NOMO-1 (cell line): ENCODE data around the gene RNF113A.
"Not testable (repeated sequence)": the region's sequence is repeated elsewhere in the genome, so short reads cannot be mapped to it uniquely, and the experiment has no call there.

Experiments used
- DNase-seq, 2 experiments: peaks; one replicate each; lab custom pipeline; 2025; ENCODE audit not compliant: unreplicated experiment in 2 of 2; lab: John Stamatoyannopoulos, UW

RNF113A gene

DNA sequence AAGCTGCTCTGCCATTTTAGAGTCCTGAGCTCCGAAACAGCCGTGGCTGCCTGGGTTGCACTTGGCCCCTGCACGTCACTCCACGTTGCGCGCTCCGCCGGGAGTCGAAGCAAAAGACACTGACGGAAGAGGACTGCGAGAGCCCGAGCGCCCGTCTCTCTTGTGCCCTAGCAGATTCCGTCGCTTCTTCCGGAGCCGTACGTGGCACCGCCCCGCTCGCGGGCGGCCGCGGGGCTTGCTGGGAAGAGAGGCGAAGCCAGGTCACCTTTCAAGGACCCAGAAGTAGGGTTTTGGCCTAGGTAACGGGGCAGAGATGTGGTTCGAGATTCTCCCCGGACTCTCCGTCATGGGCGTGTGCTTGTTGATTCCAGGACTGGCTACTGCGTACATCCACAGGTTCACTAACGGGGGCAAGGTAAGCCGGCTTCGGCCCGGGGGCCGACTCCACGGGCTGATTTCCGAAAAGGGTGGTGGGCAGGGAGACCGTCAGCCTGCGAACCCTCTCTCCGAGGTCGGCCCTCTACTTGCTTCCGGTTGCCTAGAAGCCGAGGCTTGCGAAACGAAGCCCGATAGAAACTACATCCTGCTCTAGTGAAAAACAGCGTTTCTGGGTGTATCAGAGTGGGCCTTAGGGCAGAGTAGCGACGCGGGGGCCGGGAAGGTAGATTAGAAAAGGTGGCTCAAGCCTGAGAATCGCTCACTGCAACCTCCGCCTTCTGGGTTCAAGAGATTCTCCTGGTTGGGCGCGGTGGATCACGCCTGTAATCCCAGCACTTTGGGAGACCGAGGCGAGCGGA lies at the start of gene RNF113A, which contains the start of gene NDUFA1:
Gene RNF113A (minus strand): TSS at position 135 of the 797 bp plus-strand sequence. CDS start 120 bp downstream, at position 15.
Gene NDUFA1 (plus strand): TSS at position 234 of the 797 bp plus-strand sequence. CDS start 80 bp downstream, at position 314.
- peak; percentile 81 to 88 for DNase-seq

DNA sequence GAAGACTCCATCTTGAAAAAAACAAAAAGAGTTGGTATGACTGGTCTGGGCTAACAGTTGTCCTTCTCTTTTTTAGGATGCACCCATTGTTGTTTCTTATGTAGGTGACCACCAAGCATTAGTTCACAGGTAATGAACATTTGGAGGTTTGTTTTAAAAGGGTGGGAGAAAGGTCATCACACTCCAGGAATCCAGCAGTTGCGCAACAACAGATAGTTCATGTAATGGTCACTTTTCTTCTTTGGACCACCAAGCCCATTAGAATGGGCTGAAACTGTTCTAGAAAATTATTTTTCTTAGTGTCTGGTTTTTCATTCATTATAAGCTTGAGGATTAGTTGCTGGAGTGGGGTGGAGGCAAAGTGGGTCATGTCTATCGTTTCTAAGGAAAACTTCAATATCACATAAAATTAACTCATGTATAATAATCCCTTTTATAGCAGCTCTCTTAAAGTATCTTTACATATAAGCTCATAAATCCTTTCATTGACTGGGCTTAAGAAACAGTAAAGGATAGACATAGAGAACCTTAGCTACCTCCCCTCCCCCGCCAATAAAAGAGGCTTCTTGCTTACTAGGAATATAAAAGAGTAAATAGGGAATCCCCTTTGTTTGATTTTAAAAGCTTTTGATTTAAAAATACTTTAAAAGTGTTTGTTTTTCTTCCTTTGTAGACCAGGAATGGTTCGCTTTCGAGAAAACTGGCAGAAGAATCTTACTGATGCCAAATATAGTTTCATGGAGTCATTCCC lies 48.5 kb upstream of the RNF113A start:
- DNase-seq = no peak

- DNase-seq = no peak
Observed at GRCh38 chrX:119917877-119918276, 46.3 kb upstream of the RNF113A start.

GRCh38 chrX:119916310-119916709 lies 44.8 kb upstream of the RNF113A start:
- DNase-seq = no peak

DNA sequence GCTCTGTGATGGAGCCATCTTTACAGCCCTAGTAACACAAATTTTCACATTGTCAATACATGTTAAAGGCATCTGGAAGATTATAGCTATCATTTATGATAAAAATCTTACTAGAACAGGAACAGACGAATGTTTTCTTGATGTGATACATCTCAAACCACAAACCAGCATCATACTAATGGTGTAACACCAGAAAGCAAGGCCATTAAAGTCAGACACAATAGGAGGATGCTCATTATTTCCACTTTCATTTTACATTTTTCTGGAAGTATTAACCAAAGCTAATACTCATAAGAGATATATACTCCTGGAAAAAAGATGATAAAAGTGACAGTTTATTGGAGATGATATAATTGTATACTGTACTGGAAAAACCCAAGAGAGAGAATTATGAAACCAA lies 29.4 kb upstream of the RNF113A start:
- DNase-seq = no peak

DNA sequence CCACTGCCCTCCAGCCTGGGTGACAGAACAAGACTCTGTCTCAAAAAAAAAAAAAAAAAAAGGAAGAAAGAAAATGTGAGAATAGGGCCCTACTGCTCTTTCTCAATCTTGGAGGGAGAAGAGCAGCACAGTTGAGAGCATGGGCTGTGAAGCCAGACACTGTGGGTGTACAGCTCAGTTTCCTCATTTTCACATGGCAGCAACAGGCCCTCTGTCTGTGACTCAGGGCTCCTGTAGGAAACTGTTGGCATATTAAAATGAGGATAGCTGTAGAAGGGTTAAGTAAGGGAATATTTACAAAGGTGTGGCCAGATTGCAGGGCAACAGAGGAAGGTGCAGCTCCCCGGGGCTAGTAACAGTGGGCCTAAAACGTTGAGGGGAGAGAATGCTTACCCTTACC lies 27.6 kb upstream of the RNF113A start:
- peak in 1 of 2 experiments; percentile 28 for DNase-seq

DNA sequence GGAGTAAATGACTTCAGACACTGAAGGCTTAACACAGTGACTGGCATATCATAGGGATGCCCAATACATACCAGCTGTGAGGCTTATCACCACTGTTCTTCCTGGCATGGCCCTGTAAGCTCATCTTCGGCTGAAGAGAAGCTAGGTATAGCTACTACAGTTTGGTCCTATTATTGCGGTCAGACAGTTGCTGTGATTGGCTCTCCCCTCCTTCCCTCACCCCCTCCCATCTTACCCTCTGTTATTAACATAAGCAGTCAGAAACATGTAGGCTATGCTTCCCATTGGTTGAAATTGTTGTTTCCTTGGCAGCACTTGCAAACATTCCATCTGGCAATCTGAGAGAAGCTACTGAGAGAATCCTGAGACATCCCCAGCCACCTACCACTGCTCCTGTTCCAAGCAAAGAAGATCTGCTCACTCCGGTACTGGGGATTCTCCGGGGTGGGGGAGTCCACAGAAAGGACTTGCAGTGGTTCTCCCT lies 24.4 kb upstream of the RNF113A start, which contains the start of gene AKAP14:
Gene AKAP14 (plus strand): TSS at position 51 of the 484 bp plus-strand sequence. CDS start 7,331 bp downstream, outside the sequence.
- DNase-seq = no peak

DNA sequence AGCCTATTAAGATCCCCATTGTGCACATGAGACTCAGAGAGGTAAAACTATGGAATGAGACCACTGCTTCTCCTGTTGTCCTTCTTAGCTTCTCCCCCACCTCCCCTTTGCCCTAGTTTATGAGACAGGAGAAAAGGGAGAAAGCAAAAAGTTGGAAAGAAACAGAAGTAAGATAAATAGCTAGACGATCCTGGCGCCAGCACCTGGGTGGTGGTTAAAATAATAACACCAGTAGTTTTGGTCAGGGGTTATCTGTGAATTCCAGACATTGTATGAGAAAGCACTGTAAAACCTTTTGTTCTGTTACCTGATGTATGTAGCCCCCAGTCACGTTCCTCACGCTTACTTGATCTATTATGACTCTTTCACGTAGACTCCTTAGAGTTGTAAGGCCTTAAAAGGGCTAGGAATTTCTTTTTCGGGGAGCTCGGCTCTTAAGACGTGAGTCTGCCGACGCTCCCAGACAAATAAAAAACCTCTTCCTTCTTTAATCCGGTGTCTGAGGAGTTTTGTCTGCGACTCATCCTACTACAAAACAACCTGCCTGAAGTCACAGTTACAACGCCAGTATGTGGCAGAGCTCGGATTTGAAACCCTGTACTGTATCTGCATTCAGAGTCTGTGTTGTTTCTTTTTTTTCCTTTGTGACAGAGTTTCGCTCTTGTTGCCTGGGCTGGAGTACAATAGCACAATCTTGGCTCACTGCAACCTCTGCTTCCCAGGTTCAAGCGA lies 20.6 kb upstream of the RNF113A start:
- not testable (repeated sequence) for DNase-seq

GRCh38 chrX:119890626-119891025 lies 19.1 kb upstream of the RNF113A start:
- not testable (repeated sequence) for DNase-seq

DNA sequence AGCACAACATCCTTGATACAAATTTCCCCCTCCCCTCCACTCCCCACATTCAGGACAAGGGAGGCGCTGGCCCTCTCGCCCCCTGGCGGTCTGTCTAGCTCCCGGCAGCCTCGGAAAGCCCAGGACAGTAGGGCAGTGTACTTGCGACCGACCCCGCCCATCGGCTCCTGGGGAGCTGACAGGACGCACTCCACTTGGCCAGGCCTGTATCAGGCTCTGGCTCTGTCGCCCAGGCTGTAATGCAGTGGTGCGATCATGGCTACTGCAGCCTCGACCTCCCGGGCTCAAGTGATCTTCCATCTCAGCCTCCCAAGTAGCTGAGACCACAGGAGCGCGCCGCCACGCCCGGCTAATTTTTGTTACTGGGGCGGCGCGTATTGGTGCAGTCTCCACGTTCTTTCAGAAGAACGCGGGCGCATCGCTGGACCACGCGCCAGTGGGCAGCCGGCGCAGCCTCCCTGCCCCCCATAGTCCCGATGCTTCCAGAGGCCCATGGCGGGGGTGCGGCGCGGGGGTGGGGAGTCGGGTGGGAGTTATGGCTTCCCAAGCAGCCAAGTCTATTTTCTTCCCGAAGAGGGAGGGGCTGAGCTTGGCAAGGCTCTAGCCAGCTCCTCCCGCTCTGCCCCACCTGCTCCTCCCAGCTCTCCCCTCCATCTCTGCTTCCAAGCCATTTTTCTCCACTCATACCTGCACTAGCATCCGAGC lies 16.3 kb upstream of the RNF113A start:
- DNase-seq = peak; percentile 35 to 63

GRCh38 chrX:119885554-119886428 lies 14.3 kb upstream of the RNF113A start:
- DNase-seq = peak; percentile 8 to 45

- DNase-seq = peak; percentile 26 to 44
Observed at GRCh38 chrX:119880552-119881437, 9.3 kb upstream of the RNF113A start.

DNA sequence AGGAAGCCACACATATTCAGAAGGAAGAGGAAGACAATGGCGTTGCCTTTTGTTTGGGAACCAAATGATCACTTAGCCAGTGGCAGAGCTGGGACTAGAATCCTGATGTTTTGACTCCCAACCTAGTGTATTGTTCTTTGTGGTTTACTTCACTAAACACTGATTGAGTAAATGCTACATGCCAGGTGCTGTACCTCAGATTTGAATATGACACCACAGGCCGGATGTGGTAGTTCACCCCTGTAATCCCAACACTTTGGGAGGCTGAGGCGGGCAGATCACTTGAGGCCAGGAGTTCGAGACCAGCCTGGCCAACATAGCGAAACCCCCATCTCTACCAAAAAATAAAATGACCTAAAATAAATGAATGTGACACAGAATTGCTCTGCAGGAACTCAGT lies 8.5 kb upstream of the RNF113A start:
- no peak for DNase-seq

GRCh38 chrX:119878740-119879139 lies 7.2 kb upstream of the RNF113A start:
- no peak for DNase-seq

DNA sequence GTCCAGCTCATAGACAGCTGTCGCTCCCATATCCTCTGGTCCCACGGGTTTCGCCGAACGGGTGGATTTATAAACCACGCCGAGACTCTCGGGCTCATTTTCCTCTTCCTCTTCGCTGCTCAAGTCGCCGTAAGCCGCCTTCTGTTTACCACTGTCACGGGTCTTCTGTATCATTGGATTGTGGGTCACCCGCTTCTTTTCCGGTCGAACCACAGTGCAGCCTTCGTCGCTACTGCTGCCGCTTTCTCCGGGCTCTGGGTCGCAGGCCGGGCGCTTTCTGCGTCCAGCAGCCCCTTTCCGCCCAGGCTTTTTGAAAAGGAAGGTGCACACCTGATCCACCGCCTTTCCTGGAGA lies 311 bp downstream of the RNF113A start:
- no peak for DNase-seq

DNA sequence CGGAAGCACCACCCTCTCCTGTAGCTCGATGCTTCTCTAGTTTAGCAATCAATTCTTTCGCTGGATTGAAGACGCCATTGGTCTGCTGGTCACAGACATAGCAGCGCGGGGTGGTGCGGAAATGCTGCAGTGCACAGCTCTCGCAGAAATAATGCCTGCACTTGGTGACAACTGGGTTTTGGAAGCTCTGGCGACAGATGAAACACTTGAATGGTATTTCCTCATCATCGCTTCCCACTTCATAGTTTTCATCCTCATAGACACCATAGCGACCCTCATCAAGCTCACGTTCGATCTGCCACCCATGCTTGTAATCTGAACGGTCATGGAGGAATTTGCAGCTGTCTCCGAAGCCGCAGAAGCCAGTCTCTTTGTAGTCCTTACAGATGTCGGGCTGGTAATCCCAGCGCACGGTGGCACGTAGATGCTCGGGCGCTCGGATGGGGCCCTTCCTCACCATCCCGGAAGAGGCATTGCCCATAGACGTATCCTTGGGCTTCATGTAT lies 854 bp downstream of the RNF113A start:
- DNase-seq = peak; percentile 5 to 47

DNA sequence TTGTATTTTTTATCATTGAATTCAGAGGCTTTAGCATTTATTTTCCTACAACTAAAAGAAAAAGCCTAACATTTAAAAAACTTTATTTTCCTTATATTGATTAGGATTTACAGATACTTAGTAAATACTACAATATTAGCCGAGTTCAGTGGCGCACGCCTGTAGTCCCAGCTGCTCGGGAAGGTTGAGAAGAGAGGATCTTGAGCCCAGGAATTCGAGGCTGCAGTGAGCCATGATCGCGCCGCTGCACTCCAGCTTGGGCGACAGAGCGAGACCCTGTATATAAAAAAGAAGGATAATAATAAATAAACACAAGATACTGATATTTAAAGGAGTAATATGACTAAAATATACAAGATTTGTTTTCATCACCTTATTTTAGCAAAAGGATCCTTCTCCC lies 18.1 kb downstream of the RNF113A start:
- no peak for DNase-seq
